Measurements from ENCODE around the gene OCLN. TPM values are rescaled to one million over a fixed set of nuclear protein-coding genes. Genes with fewer than 3 reads are reported as not detected.

OCLN gene
- total RNA-seq, 1 experiment from 2014 or later, result 35.4 TPM

DNA sequence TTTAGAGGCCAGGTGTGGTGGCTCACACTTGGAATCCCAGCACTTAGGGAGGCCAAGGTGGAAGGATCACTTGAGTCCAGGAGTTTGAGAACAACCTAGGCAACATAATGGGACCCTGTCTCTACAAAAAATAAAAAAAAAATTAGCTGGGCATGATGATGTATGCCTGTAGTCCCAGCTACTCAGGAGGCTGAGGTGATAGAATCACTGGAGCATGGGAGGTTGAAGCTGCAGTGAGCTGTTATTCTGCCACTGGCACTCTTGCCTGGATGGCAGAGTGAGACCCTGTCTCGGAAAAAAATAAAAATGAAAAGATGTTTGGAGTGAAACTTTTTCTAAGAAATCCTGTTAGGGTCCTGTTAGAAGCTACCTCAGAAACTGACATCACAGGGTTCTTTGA is 24.2 kb downstream of the OCLN start:
- Histone ChIP-seq H3K4me1 (ENCODE audit: insufficient read depth, low read length) (peaks cover 69% of the 10 kb centered on the region), H3K27me3 (ENCODE audit: low read length) (no peaks in the 10 kb centered on the region), H3K36me3 (ENCODE audit: low read depth, low read length) (no peaks in the 10 kb centered on the region), H4K20me1 (ENCODE audit: low read length) (no peaks in the 10 kb centered on the region), H3K9ac (ENCODE audit: low read length) (peak overlapping the region; percentile 77), H3K27ac (ENCODE audit: low read length) (peak overlapping the region; percentile 98), H3K9me2 (replicated peaks; ENCODE audit: low read length) (no peaks in the 10 kb centered on the region), H3K9me3 (ENCODE audit: low read length) (no peaks in the 10 kb centered on the region), H3K4me3 (ENCODE audit: low read length) (peak overlapping the region; percentile 33; the same call in 1 of the 2 replicates), H3F3A (ENCODE audit: low read length, unreplicated experiment) (peaks cover 13% of the 10 kb centered on the region), H2AFZ (ENCODE audit: low read length) (no peak overlapping the region), H3K79me2 (ENCODE audit: low read length) (peaks cover 33% of the 10 kb centered on the region), H3K4me2 (ENCODE audit: low read length) (peak overlapping the region; percentile 78)
- no peak for TF ChIP-seq EZH2phosphoT487 (IDR thresholded peaks at IDR 0.05; ENCODE audit: borderline replicate concordance, low read length)
- DNase-seq (no peak), ATAC-seq (no peak)
- ChIA-PET POLR2A (ENCODE audit: unreplicated experiment) (no interaction called here), CTCF (no interaction called here)
- TSS peak; percentile 38 for BruUV-seq (replicated peaks)
- intact Hi-C loops (cut with micrococcal nuclease), result no loop called here

DNA sequence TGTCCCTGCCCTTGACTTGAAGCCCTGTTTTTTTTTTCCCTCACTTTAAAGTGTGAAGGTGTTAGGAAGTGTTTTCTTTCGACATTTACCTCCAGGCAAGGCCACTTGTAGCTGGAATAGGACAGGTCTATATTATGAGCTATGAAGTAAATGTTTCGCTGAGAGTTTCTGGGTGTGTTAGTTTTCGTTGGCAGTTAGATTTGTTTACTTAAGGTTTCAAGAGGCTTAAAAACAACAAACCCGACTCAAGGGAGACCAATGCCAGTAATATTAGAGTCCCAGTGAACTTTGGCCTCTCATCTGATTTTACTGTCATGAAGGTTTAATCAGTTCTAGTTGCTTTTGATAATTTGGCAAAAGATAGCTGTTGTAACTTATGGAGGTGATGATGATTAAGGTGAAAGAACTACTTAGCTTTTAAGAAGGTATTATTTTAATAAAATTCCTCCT is 25.2 kb downstream of the OCLN start:
- no peaks in the 10 kb centered on the region for H4K20me1 ChIP-seq (ENCODE audit: low read length)
- H3K4me1 ChIP-seq (ENCODE audit: insufficient read depth, low read length), result peaks cover 66% of the 10 kb centered on the region
- H3K9me2 ChIP-seq (replicated peaks; ENCODE audit: low read length), result no peaks in the 10 kb centered on the region
- no TSS peak for BruUV-seq (replicated peaks)
- no peaks in the 10 kb centered on the region for H3K36me3 ChIP-seq (ENCODE audit: low read depth, low read length)
- ChIA-PET POLR2A (ENCODE audit: unreplicated experiment) (interaction anchor here (0.6 kb wide), 1 partner anchor 16 kb away, joined by 3 read pairs; no protein-coding TSS in a partner anchor), CTCF (interaction anchor here (0.6 kb wide), 1 partner anchor 110 kb away, joined by 14 read pairs; no protein-coding TSS in a partner anchor)
- intact Hi-C loops (cut with micrococcal nuclease), result loop anchor here (2.0 kb wide), 1 partner anchor 17 kb away; no protein-coding TSS in a partner anchor
- H3F3A ChIP-seq (ENCODE audit: low read length, unreplicated experiment), result peaks cover 5% of the 10 kb centered on the region
- H3K4me3 ChIP-seq (ENCODE audit: low read length), result peak overlapping the region; percentile 38; the same call in 1 of the 2 replicates
- peak overlapping the region; percentile 98 for H3K27ac ChIP-seq (ENCODE audit: low read length)
- H3K9me3 ChIP-seq (ENCODE audit: low read length), result no peaks in the 10 kb centered on the region
- H3K27me3 ChIP-seq (ENCODE audit: low read length), result no peaks in the 10 kb centered on the region
- ATAC-seq (peak; percentile 52), DNase-seq (peak; percentile 79)
- peaks cover 43% of the 10 kb centered on the region for H3K79me2 ChIP-seq (ENCODE audit: low read length)
- peak overlapping the region; percentile 70 for H3K9ac ChIP-seq (ENCODE audit: low read length)
- H3K4me2 ChIP-seq (ENCODE audit: low read length), result peak overlapping the region; percentile 77
- TF ChIP-seq EZH2phosphoT487 (IDR thresholded peaks at IDR 0.05; ENCODE audit: borderline replicate concordance, low read length) (no peak), EZH2 (IDR thresholded peaks at IDR 0.05; ENCODE audit: low read length, unreplicated experiment) (no peak)
- TF ChIP-seq, protein P1, sequence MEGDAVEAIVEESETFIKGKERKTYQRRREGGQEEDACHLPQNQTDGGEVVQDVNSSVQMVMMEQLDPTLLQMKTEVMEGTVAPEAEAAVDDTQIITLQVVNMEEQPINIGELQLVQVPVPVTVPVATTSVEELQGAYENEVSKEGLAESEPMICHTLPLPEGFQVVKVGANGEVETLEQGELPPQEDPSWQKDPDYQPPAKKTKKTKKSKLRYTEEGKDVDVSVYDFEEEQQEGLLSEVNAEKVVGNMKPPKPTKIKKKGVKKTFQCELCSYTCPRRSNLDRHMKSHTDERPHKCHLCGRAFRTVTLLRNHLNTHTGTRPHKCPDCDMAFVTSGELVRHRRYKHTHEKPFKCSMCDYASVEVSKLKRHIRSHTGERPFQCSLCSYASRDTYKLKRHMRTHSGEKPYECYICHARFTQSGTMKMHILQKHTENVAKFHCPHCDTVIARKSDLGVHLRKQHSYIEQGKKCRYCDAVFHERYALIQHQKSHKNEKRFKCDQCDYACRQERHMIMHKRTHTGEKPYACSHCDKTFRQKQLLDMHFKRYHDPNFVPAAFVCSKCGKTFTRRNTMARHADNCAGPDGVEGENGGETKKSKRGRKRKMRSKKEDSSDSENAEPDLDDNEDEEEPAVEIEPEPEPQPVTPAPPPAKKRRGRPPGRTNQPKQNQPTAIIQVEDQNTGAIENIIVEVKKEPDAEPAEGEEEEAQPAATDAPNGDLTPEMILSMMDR (conservative IDR thresholded peaks at IDR 0.05; ENCODE audit: low read depth, low read length), result no peak
- no peak overlapping the region for H2AFZ ChIP-seq (ENCODE audit: low read length)

DNA sequence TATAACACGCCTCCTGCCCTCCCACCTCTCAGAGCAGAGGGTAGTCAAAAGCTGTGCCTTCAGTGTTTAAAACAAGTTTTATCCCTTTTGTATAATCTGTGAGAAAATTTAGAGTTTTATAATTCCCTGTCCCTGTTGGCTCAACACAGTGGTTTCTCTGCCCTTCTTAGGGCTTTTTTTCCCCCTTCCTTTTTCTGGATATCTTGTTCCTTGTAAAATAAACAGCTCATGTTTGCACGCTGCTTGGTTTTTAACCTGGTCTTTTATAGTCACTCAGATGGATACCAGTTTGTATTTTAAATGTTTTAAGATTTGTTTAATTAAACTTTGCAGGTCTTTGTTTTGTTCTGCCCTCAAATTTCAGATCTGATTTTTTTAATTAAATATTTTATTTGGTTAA is 26.7 kb downstream of the OCLN start:
- H3K4me2 ChIP-seq (ENCODE audit: low read length), result peak overlapping the region; percentile 18

More for the DNA sequence above, 26.7 kb downstream of the OCLN start:
- no peaks in the 10 kb centered on the region for H3K9me2 ChIP-seq (replicated peaks; ENCODE audit: low read length)
- 0 out of 2 replicates have a peak, but pooled peaks have one; percentile 25 for ATAC-seq
- peak overlapping the region; percentile 8; the same call in 1 of the 2 replicates for H3K9ac ChIP-seq (ENCODE audit: low read length)
- ChIA-PET CTCF (no interaction called here), POLR2A (ENCODE audit: unreplicated experiment) (no interaction called here)
- no peaks in the 10 kb centered on the region for H3K9me3 ChIP-seq (ENCODE audit: low read length)
- TF ChIP-seq EZH2 (IDR thresholded peaks at IDR 0.05; ENCODE audit: low read length, unreplicated experiment), result no peak
- TF ChIP-seq EZH2phosphoT487 (IDR thresholded peaks at IDR 0.05; ENCODE audit: borderline replicate concordance, low read length), result no peak
- TF ChIP-seq, protein P1 (conservative IDR thresholded peaks at IDR 0.05; ENCODE audit: low read depth, low read length), result no peak
- H3K4me1 ChIP-seq (ENCODE audit: insufficient read depth, low read length), result peaks cover 52% of the 10 kb centered on the region
- H3K27me3 ChIP-seq (ENCODE audit: low read length), result no peaks in the 10 kb centered on the region
- intact Hi-C loops (cut with micrococcal nuclease), result loop anchor here (2.0 kb wide), 1 partner anchor 18 kb away; no protein-coding TSS in a partner anchor
- no TSS peak for BruUV-seq (replicated peaks)
- H4K20me1 ChIP-seq (ENCODE audit: low read length), result no peaks in the 10 kb centered on the region
- H2AFZ ChIP-seq (ENCODE audit: low read length), result no peak overlapping the region
- peak overlapping the region; percentile 98 for H3K27ac ChIP-seq (ENCODE audit: low read length)
- H3K79me2 ChIP-seq (ENCODE audit: low read length), result peaks cover 44% of the 10 kb centered on the region
- no peaks in the 10 kb centered on the region for H3F3A ChIP-seq (ENCODE audit: low read length, unreplicated experiment)
- no peaks in the 10 kb centered on the region for H3K36me3 ChIP-seq (ENCODE audit: low read depth, low read length)
- H3K4me3 ChIP-seq (ENCODE audit: low read length), result no peak overlapping the region
- DNase-seq, result no peak

Measured in PC-3 (cell line).